HepG2 (cell line): ENCODE data around the gene C19orf38. TPM values are rescaled to one million over a fixed set of nuclear protein-coding genes. Genes with fewer than 3 reads are reported as not detected.

Experiments used
- AGO2 ChIP-seq: fragments of 200-400 bp; formaldehyde crosslinking; optimal IDR thresholded peaks from 2 replicates; pipeline ENCODE3; 2017; ENCODE audit warnings: mild to moderate bottlenecking, low read depth, low read length, moderate library complexity
- HBP1 ChIP-seq: IDR thresholded peaks from 2 replicates; pipeline ENCODE4 v1.6.1; 2016; ENCODE audit warnings: low read depth, control low read depth
- HIVEP1 ChIP-seq: sonication (generic); formaldehyde crosslinking; IDR thresholded peaks from 2 replicates; pipeline ENCODE4 v1.4.0; 2020; ENCODE audit warnings: mild to moderate bottlenecking, missing genetic modification reagents
- NCOR1 ChIP-seq: fragments of 200-600 bp; sonication (generic); IDR thresholded peaks from 2 replicates; pipeline ENCODE4 v1.7.0; 2017; ENCODE audit warnings: antibody characterized with exemption, low read length, borderline replicate concordance
- NFRKB ChIP-seq: fragments of 450-650 bp; IDR thresholded peaks from 2 replicates; pipeline ENCODE4 v1.6.1; 2017
- NR1H2 ChIP-seq: sonication (generic); formaldehyde crosslinking; IDR thresholded peaks from 2 replicates; pipeline ENCODE4 v1.8.1; 2022; ENCODE audit warnings: low read depth, missing genetic modification reagents, borderline replicate concordance
- PCBP2 ChIP-seq: fragments of 200-400 bp; formaldehyde crosslinking; optimal IDR thresholded peaks from 2 replicates; pipeline ENCODE3; 2018; ENCODE audit warnings: low read length, low read depth; ENCODE audit not compliant: poor library complexity, severe bottlenecking
- RFXANK ChIP-seq: IDR thresholded peaks from 2 replicates; pipeline ENCODE4 v1.6.1; 2016
- RFXAP ChIP-seq: sonication (generic); formaldehyde crosslinking; IDR thresholded peaks from 2 replicates; pipeline ENCODE4 v1.4.0; 2020; ENCODE audit warnings: missing genetic modification reagents, borderline replicate concordance
- SMYD3 ChIP-seq: sonication (generic); formaldehyde crosslinking; IDR thresholded peaks from 2 replicates; pipeline ENCODE4 v1.8.1; 2023; ENCODE audit warnings: mild to moderate bottlenecking, missing genetic modification reagents
- SNAPC2 ChIP-seq: sonication (generic); formaldehyde crosslinking; IDR thresholded peaks from 2 replicates; pipeline ENCODE4 v1.8.1; 2022; ENCODE audit warnings: mild to moderate bottlenecking, missing genetic modification reagents
- TMF1 ChIP-seq: sonication (generic); formaldehyde crosslinking; IDR thresholded peaks from 2 replicates; pipeline ENCODE4 v1.8.1; 2022; ENCODE audit warnings: low read depth, missing genetic modification reagents
- TP53 ChIP-seq: sonication (generic); formaldehyde crosslinking; conservative IDR thresholded peaks from 2 replicates; pipeline ENCODE4 v1.4.0; 2020; ENCODE audit warnings: missing genetic modification reagents
- ZC3H13 ChIP-seq: sonication (generic); formaldehyde crosslinking; IDR thresholded peaks from 2 replicates; pipeline ENCODE4 v1.8.1; 2023; ENCODE audit warnings: mild to moderate bottlenecking, missing genetic modification reagents, moderate library complexity
- ZMYM3 ChIP-seq: sonication (generic); formaldehyde crosslinking; IDR thresholded peaks from 2 replicates; pipeline ENCODE4 v1.5.1; 2020; ENCODE audit warnings: mild to moderate bottlenecking, missing genetic modification reagents
- ZNF274 ChIP-seq: sonication (generic); formaldehyde crosslinking; IDR thresholded peaks from 2 replicates; pipeline ENCODE4 v1.5.1; 2020; ENCODE audit warnings: mild to moderate bottlenecking, missing genetic modification reagents
- ZNF318 ChIP-seq: sonication (generic); formaldehyde crosslinking; IDR thresholded peaks from 2 replicates; pipeline ENCODE4 v1.4.0; 2020; ENCODE audit warnings: mild to moderate bottlenecking, missing genetic modification reagents
- polyA plus RNA-seq, 8 experiments: library from polyadenylated mRNA; depleted of rRNA in 3 of 8; stranded (reverse) in 7 of 8; unstranded in 1 of 8; fragments of >200 nt; fragmentation: Illumina TruSeq in 4 of 8; extraction: Trizol in 4 of 8; gene quantifications; 2 replicates each; pipeline versions ENCODE4 v1.2.1 to v1.2.3, GENCODE V29; 2011 to 2016; ENCODE audit warnings: low read depth in 4 of 8, missing spikeins in 1 of 8, mixed read lengths in 1 of 8; ENCODE audit not compliant: insufficient read depth in 1 of 8
- total RNA-seq, 5 experiments: library from RNA; depleted of rRNA; stranded (reverse); fragments of >200 nt; fragmentation: Illumina TruSeq; extraction: Trizol; gene quantifications; 2 replicates each; pipeline ENCODE4 v1.2.3, GENCODE V29; 2016; ENCODE audit warnings: low read depth in 1 of 5
- TF ChIP-seq, protein P1 (sequence below): sonication (generic); formaldehyde crosslinking; IDR thresholded peaks from 2 replicates; pipeline ENCODE4 v1.5.0; 2020; ENCODE audit warnings: mild to moderate bottlenecking, missing genetic modification reagents, moderate library complexity

The C19orf38 gene
- total and polyA plus RNA-seq, 2 of the 13 experiments (the other 11 are each of a cell fraction or from before 2014, with no cell fraction given), result 0.11 TPM; not detected in 1

GRCh38 chr19:10835089-10835753, 13.0 kb upstream of the C19orf38 start (continued):
- 0 out of 2 replicates have a peak, but pooled peaks have one; percentile 23 for TF ChIP-seq ZNF318 (CRISPR knock-in tag)
- TF ChIP-seq ZC3H13, result 0 out of 2 replicates have a peak, but pooled peaks have one; percentile 45
- TF ChIP-seq RFXANK (CRISPR knock-in tag), result no peak
- no peak for TF ChIP-seq SNAPC2 (CRISPR knock-in tag)
- TF ChIP-seq AGO2, result peak; percentile 81
- no peak for TF ChIP-seq NFRKB
- no peak for TF ChIP-seq ZNF274
- peak; percentile 9; the same call in 1 of the 2 replicates for TF ChIP-seq HBP1
- no peak for TF ChIP-seq NR1H2 (CRISPR knock-in tag)
- TF ChIP-seq RFXAP (CRISPR knock-in tag), result no peak
- TF ChIP-seq, protein P1, sequence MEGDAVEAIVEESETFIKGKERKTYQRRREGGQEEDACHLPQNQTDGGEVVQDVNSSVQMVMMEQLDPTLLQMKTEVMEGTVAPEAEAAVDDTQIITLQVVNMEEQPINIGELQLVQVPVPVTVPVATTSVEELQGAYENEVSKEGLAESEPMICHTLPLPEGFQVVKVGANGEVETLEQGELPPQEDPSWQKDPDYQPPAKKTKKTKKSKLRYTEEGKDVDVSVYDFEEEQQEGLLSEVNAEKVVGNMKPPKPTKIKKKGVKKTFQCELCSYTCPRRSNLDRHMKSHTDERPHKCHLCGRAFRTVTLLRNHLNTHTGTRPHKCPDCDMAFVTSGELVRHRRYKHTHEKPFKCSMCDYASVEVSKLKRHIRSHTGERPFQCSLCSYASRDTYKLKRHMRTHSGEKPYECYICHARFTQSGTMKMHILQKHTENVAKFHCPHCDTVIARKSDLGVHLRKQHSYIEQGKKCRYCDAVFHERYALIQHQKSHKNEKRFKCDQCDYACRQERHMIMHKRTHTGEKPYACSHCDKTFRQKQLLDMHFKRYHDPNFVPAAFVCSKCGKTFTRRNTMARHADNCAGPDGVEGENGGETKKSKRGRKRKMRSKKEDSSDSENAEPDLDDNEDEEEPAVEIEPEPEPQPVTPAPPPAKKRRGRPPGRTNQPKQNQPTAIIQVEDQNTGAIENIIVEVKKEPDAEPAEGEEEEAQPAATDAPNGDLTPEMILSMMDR, result peak; percentile 18; the same call in 1 of the 2 replicates
- no peak for TF ChIP-seq PCBP2
- TF ChIP-seq NCOR1, result no peak
- TF ChIP-seq TP53, result no peak
- no peak for TF ChIP-seq TMF1 (CRISPR knock-in tag)
- no peak for TF ChIP-seq SMYD3 (CRISPR knock-in tag)
- no peak for TF ChIP-seq ZMYM3
- TF ChIP-seq HIVEP1 (CRISPR knock-in tag), result peak; percentile 46; the same call in 1 of the 2 replicates
